OCI-LY1 (cell line): ENCODE data around the gene AFAP1.

ENCODE experiments used
- CTCF ChIP-seq: fragments of 200-600 bp; sonication (generic), shearing (Covaris generic); IDR thresholded peaks from 2 replicates; pipeline ENCODE4 v1.5.1; 2017; ENCODE audit warnings: mild to moderate bottlenecking, antibody characterized with exemption, low read length, moderate library complexity, mixed read lengths
- EZH2 ChIP-seq: fragments of 200-600 bp; sonication (generic), shearing (Covaris generic); IDR thresholded peaks from 2 replicates; pipeline ENCODE4 v1.8.0; 2017; ENCODE audit warnings: borderline replicate concordance, mixed run types, mild to moderate bottlenecking, antibody characterized with exemption, low read length, moderate library complexity, mixed read lengths

- no peak for TF ChIP-seq CTCF
- TF ChIP-seq EZH2 = no peak
Measured at GRCh38 chr4:7753931-7754465, 185.7 kb downstream of the AFAP1 start.
